SJCRH30 (cell line): Measurements from ENCODE around the gene CLEC4M. TPM values are rescaled to one million over a fixed set of nuclear protein-coding genes. Genes with fewer than 3 reads are reported as not detected.

Experiments used
- total RNA-seq: library from RNA; depleted of rRNA; stranded (reverse); fragments of >200 nt; shearing (Covaris generic); gene quantifications from 2 replicates; pipeline ENCODE4 v1.2.3, GENCODE V29; 2014; rRNA removed

The CLEC4M gene
- total RNA-seq, 1 experiment from 2014 or later, result not detected

Other genes with a start within 250 kb of the CLEC4M start
- 28.8 and 33.8 TPM in 2 replicates for gene ZNF358, start 247.1 kb upstream of the CLEC4M start, total RNA-seq
- gene MCOLN1, start 240.6 kb upstream of the CLEC4M start, total RNA-seq, result 3.8 and 5.8 TPM in 2 replicates
- 14.2 and 17.3 TPM in 2 replicates for gene PNPLA6, start 227.5 kb upstream of the CLEC4M start, total RNA-seq
- 0.04 and 0.10 TPM in 2 replicates for gene CAMSAP3, start 167.4 kb upstream of the CLEC4M start, total RNA-seq
- 29.5 and 33.0 TPM in 2 replicates for gene XAB2, start 133.7 kb upstream of the CLEC4M start, total RNA-seq
- gene PET100, start 133.4 kb upstream of the CLEC4M start, total RNA-seq, result 51.0 and 62.1 TPM in 2 replicates
- not detected in 2 replicates for gene PCP2, start 129.5 kb upstream of the CLEC4M start, total RNA-seq
- gene STXBP2, start 126.1 kb upstream of the CLEC4M start, total RNA-seq, result 0.15 TPM in 1 of 2 replicates, not detected in the other
- gene RETN, start 94.2 kb upstream of the CLEC4M start, total RNA-seq, result not detected in 2 replicates
- gene MCEMP1, start 86.2 kb upstream of the CLEC4M start, total RNA-seq, result not detected in 2 replicates
- 18.5 and 25.1 TPM in 2 replicates for gene TRAPPC5, start 82.4 kb upstream of the CLEC4M start, total RNA-seq
- gene FCER2, start 61.1 kb upstream of the CLEC4M start, total RNA-seq, result not detected in 2 replicates
- not detected in 2 replicates for gene CLEC4G, start 31.1 kb upstream of the CLEC4M start, total RNA-seq
- gene CD209, start 15.7 kb upstream of the CLEC4M start, total RNA-seq, result not detected in 2 replicates
- 5.5 and 6.0 TPM in 2 replicates for gene EVI5L, start 67.0 kb downstream of the CLEC4M start, total RNA-seq
- not detected in 2 replicates for gene PRR36, start 111.1 kb downstream of the CLEC4M start, total RNA-seq
- gene LRRC8E, start 125.3 kb downstream of the CLEC4M start, total RNA-seq, result 0.04 and 0.15 TPM in 2 replicates
- 12.9 and 13.6 TPM in 2 replicates for gene MAP2K7, start 140.6 kb downstream of the CLEC4M start, total RNA-seq
- gene TGFBR3L, start 151.6 kb downstream of the CLEC4M start, total RNA-seq, result not detected in 2 replicates
- gene SNAPC2, start 157.1 kb downstream of the CLEC4M start, total RNA-seq, result 15.8 and 17.4 TPM in 2 replicates
- gene CTXN1, start 162.9 kb downstream of the CLEC4M start, total RNA-seq, result 1.0 TPM in 2 replicates
- 49.5 and 55.2 TPM in 2 replicates for gene TIMM44, start 180.4 kb downstream of the CLEC4M start, total RNA-seq
- gene ELAVL1, start 242.4 kb downstream of the CLEC4M start, total RNA-seq, result 79.4 and 79.6 TPM in 2 replicates